Stimulated activated naive CD8-positive, alpha-beta T cell treated with anti-CD3 and anti-CD28 coated beads, Interleukin-15, Interleukin-2, amounts not matched to agents 100 ng/mL and 50 ng/mL, for 24 hours (primary cell): Measurements from ENCODE around the gene RPL18.
A peak's percentile ranks its signal among the peaks of the same experiment; 100 is the strongest.

Experiments used
- H3K27ac Mint-ChIP-seq: one replicate; pipeline ENCODE4 v1.8.0; 2021; ENCODE audit warnings: mild to moderate bottlenecking, mixed read lengths
- H3K27me3 Mint-ChIP-seq: one replicate; pipeline ENCODE4 v1.8.0; 2021; ENCODE audit warnings: mixed read lengths
- H3K36me3 Mint-ChIP-seq: one replicate; pipeline ENCODE4 v1.8.0; 2021; ENCODE audit warnings: low read depth, mixed read lengths
- H3K4me1 Mint-ChIP-seq: one replicate; pipeline ENCODE4 v1.8.0; 2021; ENCODE audit warnings: low read depth, mixed read lengths
- H3K4me3 Mint-ChIP-seq: one replicate; pipeline ENCODE4 v1.8.0; 2021; ENCODE audit warnings: mild to moderate bottlenecking, mixed read lengths
- H3K9me3 Mint-ChIP-seq: one replicate; pipeline ENCODE4 v1.8.0; 2021; ENCODE audit warnings: mixed read lengths

Gene RPL18

GRCh38 chr19:48615231-48616040 lies 3.5 kb downstream of the RPL18 start:
- Mint-ChIP-seq H3K27me3 (no peaks in the 10 kb centered on the region), H3K9me3 (no peaks in the 10 kb centered on the region), H3K4me1 (peaks cover 42% of the 10 kb centered on the region), H3K36me3 (peaks cover 57% of the 10 kb centered on the region), H3K4me3 (peak overlapping the region; percentile 45), H3K27ac (peak overlapping the region; percentile 31)

GRCh38 chr19:48614436-48615230 lies 4.3 kb downstream of the RPL18 start, which contains the start of gene FAM83E:
TSS of gene FAM83E (minus strand) at chr19:48615076. CDS start at chr19:48613372, 1,704 bp downstream.
- Mint-ChIP-seq H3K4me1 (peaks cover 34% of the 10 kb centered on the region), H3K27me3 (no peaks in the 10 kb centered on the region), H3K27ac (peak within 1 kb of the TSS; percentile 66), H3K9me3 (no peaks in the 10 kb centered on the region), H3K4me3 (peak within 1 kb of the TSS; percentile 45), H3K36me3 (peaks cover 55% of the 10 kb centered on the region)

- Mint-ChIP-seq H3K36me3 (peaks cover 49% of the 10 kb centered on the region), H3K4me1 (peaks cover 32% of the 10 kb centered on the region), H3K4me3 (no peak overlapping the region), H3K27me3 (no peaks in the 10 kb centered on the region), H3K9me3 (no peaks in the 10 kb centered on the region), H3K27ac (peak overlapping the region; percentile 66)
These were observed 5.0 kb downstream of the RPL18 start for GRCh38 chr19:48613852-48614435.

GRCh38 chr19:48613024-48613851 lies 5.7 kb downstream of the RPL18 start:
- Mint-ChIP-seq H3K27ac (peak overlapping the region; percentile 66), H3K4me1 (peaks cover 30% of the 10 kb centered on the region), H3K36me3 (peaks cover 42% of the 10 kb centered on the region), H3K4me3 (no peak overlapping the region), H3K9me3 (no peaks in the 10 kb centered on the region), H3K27me3 (no peaks in the 10 kb centered on the region)

GRCh38 chr19:48611872-48612271 lies 7.1 kb downstream of the RPL18 start:
- Mint-ChIP-seq H3K27ac (no peak overlapping the region), H3K9me3 (no peaks in the 10 kb centered on the region), H3K36me3 (peaks cover 29% of the 10 kb centered on the region), H3K4me1 (peaks cover 18% of the 10 kb centered on the region), H3K4me3 (no peak overlapping the region), H3K27me3 (no peaks in the 10 kb centered on the region)

- no peaks in the 10 kb centered on the region for H3K9me3 Mint-ChIP-seq
These were observed 9.3 kb downstream of the RPL18 start for GRCh38 chr19:48609571-48610108.

GRCh38 chr19:48608798-48609263 lies 10.1 kb downstream of the RPL18 start:
- Mint-ChIP-seq H3K9me3 (no peaks in the 10 kb centered on the region), H3K4me3 (no peak overlapping the region), H3K4me1 (peaks cover 4% of the 10 kb centered on the region), H3K27ac (no peak overlapping the region), H3K27me3 (no peaks in the 10 kb centered on the region), H3K36me3 (peaks cover 4% of the 10 kb centered on the region)

More at GRCh38 chr19:48609571-48610108, 9.3 kb downstream of the RPL18 start:
- Mint-ChIP-seq H3K27ac (no peak overlapping the region), H3K4me1 (peaks cover 4% of the 10 kb centered on the region), H3K36me3 (peaks cover 10% of the 10 kb centered on the region), H3K27me3 (no peaks in the 10 kb centered on the region), H3K4me3 (no peak overlapping the region)

- Mint-ChIP-seq H3K27me3 (no peaks in the 10 kb centered on the region), H3K4me1 (peaks cover 4% of the 10 kb centered on the region), H3K9me3 (no peaks in the 10 kb centered on the region), H3K4me3 (no peak overlapping the region), H3K36me3 (no peaks in the 10 kb centered on the region), H3K27ac (no peak overlapping the region)
These were observed 11.6 kb downstream of the RPL18 start for GRCh38 chr19:48607359-48607755.

GRCh38 chr19:48606463-48607358 lies 12.3 kb downstream of the RPL18 start, which contains the start of gene SPACA4:
TSS of gene SPACA4 (plus strand) at chr19:48606742. CDS start at chr19:48606979, 237 bp downstream.
- Mint-ChIP-seq H3K36me3 (no peaks in the 10 kb centered on the region), H3K4me1 (peaks cover 4% of the 10 kb centered on the region), H3K4me3 (no peak within 1 kb of the TSS), H3K27me3 (no peaks in the 10 kb centered on the region), H3K27ac (no peak within 1 kb of the TSS), H3K9me3 (no peaks in the 10 kb centered on the region)

GRCh38 chr19:48603850-48604249 lies 15.1 kb downstream of the RPL18 start:
- Mint-ChIP-seq H3K9me3 (no peaks in the 10 kb centered on the region), H3K36me3 (no peaks in the 10 kb centered on the region), H3K27me3 (no peaks in the 10 kb centered on the region), H3K27ac (no peak overlapping the region), H3K4me1 (peaks cover 3% of the 10 kb centered on the region), H3K4me3 (no peak overlapping the region)

- H3K27me3 Mint-ChIP-seq, result no peaks in the 10 kb centered on the region
- no peaks in the 10 kb centered on the region for H3K4me1 Mint-ChIP-seq
- no peak overlapping the region for H3K4me3 Mint-ChIP-seq
- no peaks in the 10 kb centered on the region for H3K36me3 Mint-ChIP-seq
- H3K9me3 Mint-ChIP-seq, result no peaks in the 10 kb centered on the region
- H3K27ac Mint-ChIP-seq, result no peak overlapping the region
These were observed 15.5 kb downstream of the RPL18 start for GRCh38 chr19:48603449-48603848.

- H3K36me3 Mint-ChIP-seq, result no peaks in the 10 kb centered on the region
- H3K27ac Mint-ChIP-seq, result no peak overlapping the region
- H3K9me3 Mint-ChIP-seq, result no peaks in the 10 kb centered on the region
- no peaks in the 10 kb centered on the region for H3K27me3 Mint-ChIP-seq
- H3K4me3 Mint-ChIP-seq, result no peak overlapping the region
- no peaks in the 10 kb centered on the region for H3K4me1 Mint-ChIP-seq
These were observed 16.0 kb downstream of the RPL18 start for GRCh38 chr19:48603001-48603400.

- Mint-ChIP-seq H3K36me3 (no peaks in the 10 kb centered on the region), H3K27ac (no peak overlapping the region), H3K4me3 (no peak overlapping the region), H3K9me3 (no peaks in the 10 kb centered on the region), H3K27me3 (no peaks in the 10 kb centered on the region), H3K4me1 (peaks cover 4% of the 10 kb centered on the region)
These were observed 18.1 kb downstream of the RPL18 start for GRCh38 chr19:48600679-48601417.
